H1 (cell line): ENCODE measurements around the gene PPP1R14B. TPM values are rescaled to one million over a fixed set of nuclear protein-coding genes. Genes with fewer than 3 reads are reported as not detected.
A peak's percentile ranks its signal among the peaks of the same experiment; 100 is the strongest.

Source experiments
- CEBPB ChIP-seq: IDR thresholded peaks from 2 replicates; pipeline ENCODE4 v1.6.1; 2012; ENCODE audit warnings: low read depth, low read length
- CHD2 ChIP-seq: IDR thresholded peaks from 2 replicates; pipeline ENCODE4 v1.6.1; 2012; ENCODE audit warnings: low read length, improper control_type of control experiment
- GABPA ChIP-seq: IDR thresholded peaks from 2 replicates; pipeline ENCODE4 v1.6.1; 2011; ENCODE audit warnings: mild to moderate bottlenecking, low read length, moderate library complexity, borderline replicate concordance; ENCODE audit not compliant: insufficient read depth
- HDAC2 ChIP-seq, 2 experiments: fragments of 300-600 bp in 1 of 2; sonication (generic) in 1 of 2; IDR thresholded peaks; 2 replicates each; pipeline ENCODE4 v1.6.1; 2011 to 2012; ENCODE audit warnings: low read depth in 2 of 2, low read length in 2 of 2, mild to moderate bottlenecking in 2 of 2, moderate library complexity in 2 of 2, borderline replicate concordance in 1 of 2, inconsistent platforms in 1 of 2
- JUND ChIP-seq: IDR thresholded peaks from 2 replicates; pipeline ENCODE4 v1.6.1; 2011; ENCODE audit warnings: mild to moderate bottlenecking, improper control_type of control experiment, low read length
- POLR2AphosphoS5 ChIP-seq: IDR thresholded peaks from 2 replicates; pipeline ENCODE4 v1.6.1; 2011; ENCODE audit warnings: low read depth, low read length
- RFX5 ChIP-seq: IDR thresholded peaks from 2 replicates; pipeline ENCODE4 v1.6.1; 2011; ENCODE audit warnings: low read depth, low read length, improper control_type of control experiment, borderline replicate concordance
- ZNF274 ChIP-seq: IDR thresholded peaks from 2 replicates; pipeline ENCODE4 v1.7.0; 2012; ENCODE audit warnings: low read length, borderline replicate concordance; ENCODE audit errors: extremely low read depth
- polyA plus RNA-seq, 7 experiments: library from polyadenylated mRNA; depleted of rRNA in 3 of 7; stranded (reverse) in 5 of 7; unstranded in 2 of 7; fragments of >200 nt in 5 of 7; fragments of 200-250 nt in 2 of 7; gene quantifications; 1 replicate in 5 of 7; 2 replicates in 1 of 7; 4 replicates in 1 of 7; pipeline versions ENCODE4 v1.2.1 to v1.2.3, GENCODE V29; 2011 to 2013; ENCODE audit warnings: missing spikeins in 2 of 7, mixed read lengths in 2 of 7
- total RNA-seq: library from RNA; stranded (reverse); fragmentation: NEBNext Ultra II Directional; extraction: Animal tissue kit (Norgen Biotek cat#: 25700); gene quantifications from 2 replicates; pipeline ENCODE4 v1.2.1, GENCODE V29; 2021

PPP1R14B gene
- total and polyA plus RNA-seq, 2 of the 8 experiments (the other 6 are each of a cell fraction or from before 2014, with no cell fraction given), result 265 to 419 TPM

DNA sequence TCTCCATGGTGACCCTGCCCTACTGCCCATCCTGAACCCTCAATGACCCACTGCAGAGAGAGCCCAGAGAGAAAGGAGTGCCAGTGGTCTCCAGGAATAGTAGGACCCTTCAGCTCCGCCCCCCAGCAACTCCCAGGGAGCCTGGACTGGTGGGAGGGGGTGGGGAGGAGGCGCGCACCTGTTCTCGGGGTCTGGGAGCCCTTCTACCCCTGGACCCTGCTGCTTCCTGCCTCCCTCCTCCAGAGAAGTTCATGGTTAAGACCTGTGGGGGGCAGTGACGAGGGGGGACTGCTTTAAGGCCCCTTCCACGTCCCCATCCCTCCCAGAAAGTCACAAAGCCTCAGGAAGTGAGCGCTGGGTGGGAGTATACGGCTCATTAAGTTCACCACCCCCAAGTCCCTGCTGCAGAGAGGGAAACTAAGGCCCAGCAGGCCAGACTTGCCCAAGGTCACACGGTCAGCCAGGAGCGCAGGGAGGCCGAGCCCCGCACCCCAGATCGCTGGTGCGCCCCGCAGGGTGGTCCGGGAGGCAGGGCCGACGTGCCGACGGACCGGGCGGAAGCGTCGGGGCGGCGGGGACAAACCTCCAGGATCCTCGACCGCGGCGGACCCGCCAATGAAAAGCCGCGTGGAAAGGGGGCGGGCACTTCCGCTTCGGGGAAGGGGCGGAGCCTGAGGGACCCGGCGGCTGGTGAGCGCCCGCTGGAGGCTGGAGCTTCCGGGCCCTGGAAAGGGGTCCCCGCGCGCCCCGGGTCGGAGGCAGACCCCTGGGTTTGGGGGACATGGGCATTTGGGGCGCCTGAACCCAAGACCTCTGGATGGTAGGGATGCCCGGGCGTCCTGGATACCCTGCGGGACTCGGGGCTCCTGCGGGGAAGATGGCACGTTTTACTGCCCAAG lies 20.9 kb downstream of the PPP1R14B start, which contains the start of the genes NUDT22 and TRPT1 (continued):
- TF ChIP-seq CHD2 (no peak), RFX5 (no peak), ZNF274 (no peak), HDAC2 (IDR thresholded peaks at IDR 0.05; ENCODE audit: borderline replicate concordance in 1 of 2, low read depth in 2 of 2, low read length in 2 of 2) (peak; percentile 54 to 76; a peak in 2 of 4 replicates), GABPA (peak; percentile 81; the same call in 1 of the 2 replicates), POLR2AphosphoS5 (no peak), JUND (no peak), CEBPB (no peak)
- TF ChIP-seq, all 59 proteins: peak for 14
